Smooth muscle cell (in vitro differentiated cells): Measurements from ENCODE around the gene PBRM1. TPM values are rescaled to one million over a fixed set of nuclear protein-coding genes. Genes with fewer than 3 reads are reported as not detected.

Source experiments
- DNase-seq: peaks from one replicate; lab custom pipeline; 2025; ENCODE audit not compliant: unreplicated experiment; lab: John Stamatoyannopoulos, UW
- H2AFZ ChIP-seq: fragments of 200-600 bp; sonication (generic); 2 replicates; pipeline ENCODE4 v1.6.0; 2016; ENCODE audit warnings: antibody characterized with exemption, low read depth, mild to moderate bottlenecking
- H3F3A ChIP-seq: fragments of 200-600 bp; sonication (generic); 2 replicates; pipeline ENCODE4 v1.6.0; 2017; ENCODE audit warnings: antibody characterized with exemption, low read depth
- H3K27ac ChIP-seq: fragments of 200-600 bp; sonication (generic); 2 replicates; pipeline ENCODE4 v1.5.1; 2016; ENCODE audit warnings: low read depth, mild to moderate bottlenecking
- H3K27me3 ChIP-seq: fragments of 200-600 bp; sonication (generic); 2 replicates; pipeline ENCODE4 v1.6.1; 2016; ENCODE audit warnings: low read depth, mild to moderate bottlenecking
- H3K36me3 ChIP-seq: fragments of 200-600 bp; sonication (generic); 2 replicates; pipeline ENCODE4 v1.5.1; 2016; ENCODE audit warnings: low read depth
- H3K4me1 ChIP-seq: fragments of 200-600 bp; sonication (generic); 2 replicates; pipeline ENCODE4 v1.5.1; 2016; ENCODE audit warnings: low read depth
- H3K4me2 ChIP-seq: fragments of 200-600 bp; sonication (generic); 2 replicates; pipeline ENCODE4 v1.6.0; 2016; ENCODE audit warnings: mild to moderate bottlenecking
- H3K4me3 ChIP-seq: fragments of 200-600 bp; sonication (generic); 2 replicates; pipeline ENCODE4 v1.5.1; 2016; ENCODE audit warnings: mild to moderate bottlenecking
- H3K79me2 ChIP-seq: fragments of 200-600 bp; sonication (generic); 2 replicates; pipeline ENCODE4 v1.6.0; 2016; ENCODE audit warnings: low read depth, mild to moderate bottlenecking
- H3K9ac ChIP-seq: fragments of 200-600 bp; sonication (generic); 2 replicates; pipeline ENCODE4 v1.6.0; 2016; ENCODE audit warnings: low read depth
- H3K9me3 ChIP-seq: fragments of 200-600 bp; sonication (generic); replicated peaks from 2 replicates; pipeline ENCODE4 v1.5.1; 2016; ENCODE audit warnings: low read depth
- H4K20me1 ChIP-seq: fragments of 200-600 bp; sonication (generic); 2 replicates; pipeline ENCODE4 v1.6.0; 2016; ENCODE audit warnings: low read depth
- CTCF ChIP-seq: fragments of 200-600 bp; sonication (generic); IDR thresholded peaks from 2 replicates; pipeline ENCODE4 v1.5.1; 2017; ENCODE audit warnings: borderline replicate concordance, mild to moderate bottlenecking, antibody characterized with exemption; ENCODE audit not compliant: insufficient read depth, poor library complexity, severe bottlenecking
- WGBS: methylation state at CpG from one replicate; pipeline ENCODE4 v1.1.7; 2016; ENCODE audit warnings: low lambda C conversion rate; 5-methylcytosine and 5-hydroxymethylcytosine counted together
- polyA plus RNA-seq: library from polyadenylated mRNA; unstranded; fragments of >200 nt; fragmentation: Nextera tagmentation; extraction: Ambion mirVana; gene quantifications from 2 replicates; pipeline ENCODE4 v1.2.1, GENCODE V29; 2016
- total RNA-seq: library from RNA; depleted of rRNA; stranded (reverse); fragments of >200 nt; gene quantifications from 2 replicates; pipeline ENCODE4 v1.2.3, GENCODE V29; 2014

Gene PBRM1
- total and polyA plus RNA-seq, 2 experiments from 2014 or later, result 27.6 to 62.8 TPM

- no peak overlapping the region for H3K4me2 ChIP-seq
- peaks cover 6% of the 10 kb centered on the region for H3K27me3 ChIP-seq
- H3K36me3 ChIP-seq, result no peaks in the 10 kb centered on the region
- no peak overlapping the region for H3K27ac ChIP-seq
- no peaks in the 10 kb centered on the region for H3F3A ChIP-seq
- no peaks in the 10 kb centered on the region for H3K4me1 ChIP-seq
- no peak overlapping the region for H2AFZ ChIP-seq
- H3K9ac ChIP-seq, result no peak overlapping the region
- peaks cover 3% of the 10 kb centered on the region for H4K20me1 ChIP-seq
- peak; percentile 20 for DNase-seq
- H3K79me2 ChIP-seq, result no peaks in the 10 kb centered on the region
- no peaks in the 10 kb centered on the region for H3K9me3 ChIP-seq
- TF ChIP-seq CTCF, result no peak
- H3K4me3 ChIP-seq, result no peak overlapping the region
- WGBS, result 19% methylated on average over 5 of the region's 5 CpGs
These were observed 178.4 kb downstream of the PBRM1 start for GRCh38 chr3:52507359-52507758.

DNA sequence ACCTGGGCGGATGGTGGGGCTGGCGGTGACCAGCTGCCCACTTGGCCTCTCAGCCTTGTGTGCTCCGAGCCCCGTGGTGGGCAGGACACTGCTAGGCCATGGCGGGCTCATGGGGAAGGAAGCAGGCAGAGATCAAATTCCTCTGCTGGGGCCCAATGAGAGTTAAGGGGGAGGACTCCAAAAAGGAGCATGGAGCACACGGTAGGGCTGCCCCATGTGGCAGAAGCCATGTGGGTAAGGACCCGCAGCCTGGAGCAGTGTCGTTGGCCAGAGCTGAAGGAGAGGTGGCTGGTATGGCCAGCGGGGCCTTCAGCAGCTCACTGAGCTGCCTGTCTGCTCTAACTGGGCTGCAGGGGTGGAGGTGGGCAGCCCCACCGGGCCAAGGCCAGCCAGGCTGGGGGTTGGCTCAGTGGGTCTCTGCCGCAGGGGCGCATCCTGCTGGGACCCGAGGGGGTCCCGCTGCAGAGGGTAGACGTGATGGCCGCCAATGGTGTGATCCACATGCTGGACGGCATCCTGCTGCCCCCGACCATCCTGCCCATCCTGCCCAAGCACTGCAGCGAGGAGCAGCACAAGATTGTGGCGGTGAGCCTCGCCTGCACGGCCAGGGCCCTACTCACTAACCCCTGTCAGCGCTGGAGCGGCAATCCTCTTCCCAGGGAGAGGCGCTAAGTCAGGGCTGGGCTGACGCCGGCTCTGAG is 179.3 kb downstream of the PBRM1 start:
- Histone ChIP-seq H3K27ac (no peak overlapping the region), H3K4me1 (no peaks in the 10 kb centered on the region), H3F3A (no peaks in the 10 kb centered on the region), H4K20me1 (peaks cover 3% of the 10 kb centered on the region), H3K36me3 (no peaks in the 10 kb centered on the region), H3K9me3 (no peaks in the 10 kb centered on the region), H3K79me2 (no peaks in the 10 kb centered on the region), H3K27me3 (no peaks in the 10 kb centered on the region), H3K4me3 (no peak overlapping the region), H2AFZ (no peak overlapping the region), H3K4me2 (no peak overlapping the region), H3K9ac (no peak overlapping the region)
- TF ChIP-seq CTCF, result no peak
- WGBS, result 94% methylated on average over 24 of the region's 27 CpGs
- no peak for DNase-seq

- Histone ChIP-seq H3K36me3 (no peaks in the 10 kb centered on the region), H3K4me3 (no peak overlapping the region), H3K79me2 (no peaks in the 10 kb centered on the region), H3K9ac (no peak overlapping the region), H3K9me3 (no peaks in the 10 kb centered on the region), H2AFZ (no peak overlapping the region), H3K27ac (no peak overlapping the region), H3K27me3 (no peaks in the 10 kb centered on the region), H3F3A (no peaks in the 10 kb centered on the region), H3K4me1 (no peaks in the 10 kb centered on the region), H4K20me1 (peaks cover 3% of the 10 kb centered on the region), H3K4me2 (no peak overlapping the region)
- no peak for TF ChIP-seq CTCF
- WGBS, result 89% methylated on average over 10 of the region's 10 CpGs
- DNase-seq, result no peak
These were observed 180.7 kb downstream of the PBRM1 start for GRCh38 chr3:52504977-52505376.
